Measurements from ENCODE around the gene KCNE2. TPM values are rescaled to one million over a fixed set of nuclear protein-coding genes. Genes with fewer than 3 reads are reported as not detected.
"Not testable (repeated sequence)": the region's sequence is repeated elsewhere in the genome, so short reads cannot be mapped to it uniquely, and the experiment has no call there.

The KCNE2 gene
- total RNA-seq, 1 experiment from 2014 or later: not detected

GRCh38 chr21:34351786-34352241, 12.0 kb upstream of the KCNE2 start:
- in situ Hi-C loops (cut with HindIII; ENCODE audit: low sequenced_read_pairs): no loop called here
- DNase-seq (ENCODE audit: low spot score): peak; percentile 74

GRCh38 chr21:34352556-34352955, 11.2 kb upstream of the KCNE2 start:
- no peak for DNase-seq (ENCODE audit: low spot score)
- in situ Hi-C loops (cut with HindIII; ENCODE audit: low sequenced_read_pairs): no loop called here

- DNase-seq (ENCODE audit: low spot score): no peak
- in situ Hi-C loops (cut with HindIII; ENCODE audit: low sequenced_read_pairs): no loop called here
These were observed 10.6 kb upstream of the KCNE2 start for GRCh38 chr21:34353182-34353581.

- DNase-seq (ENCODE audit: low spot score): no peak
- in situ Hi-C loops (cut with HindIII; ENCODE audit: low sequenced_read_pairs): no loop called here
These were observed 9.0 kb upstream of the KCNE2 start for GRCh38 chr21:34354836-34355235.

- DNase-seq (ENCODE audit: low spot score): no peak
- in situ Hi-C loops (cut with HindIII; ENCODE audit: low sequenced_read_pairs): no loop called here
These were observed 8.2 kb upstream of the KCNE2 start for GRCh38 chr21:34355570-34355969.

GRCh38 chr21:34357889-34358288, 5.9 kb upstream of the KCNE2 start:
- in situ Hi-C loops (cut with HindIII; ENCODE audit: low sequenced_read_pairs): no loop called here
- DNase-seq (ENCODE audit: low spot score): no peak

GRCh38 chr21:34358866-34359265, 4.9 kb upstream of the KCNE2 start:
- in situ Hi-C loops (cut with HindIII; ENCODE audit: low sequenced_read_pairs): no loop called here
- DNase-seq (ENCODE audit: low spot score): no peak

- in situ Hi-C loops (cut with HindIII; ENCODE audit: low sequenced_read_pairs): no loop called here
- DNase-seq (ENCODE audit: low spot score): no peak
These were observed 3.1 kb upstream of the KCNE2 start for GRCh38 chr21:34360488-34361241.

GRCh38 chr21:34362136-34362444, 1.7 kb upstream of the KCNE2 start:
- in situ Hi-C loops (cut with HindIII; ENCODE audit: low sequenced_read_pairs): no loop called here
- DNase-seq (ENCODE audit: low spot score): no peak

- no peak for DNase-seq (ENCODE audit: low spot score)
- in situ Hi-C loops (cut with HindIII; ENCODE audit: low sequenced_read_pairs): no loop called here
These were observed 1.1 kb upstream of the KCNE2 start for GRCh38 chr21:34362670-34363069.

GRCh38 chr21:34364921-34365320, 1.1 kb downstream of the KCNE2 start:
- in situ Hi-C loops (cut with HindIII; ENCODE audit: low sequenced_read_pairs): no loop called here
- DNase-seq (ENCODE audit: low spot score): no peak

- in situ Hi-C loops (cut with HindIII; ENCODE audit: low sequenced_read_pairs): no loop called here
- DNase-seq (ENCODE audit: low spot score): no peak
These were observed 2.0 kb downstream of the KCNE2 start for GRCh38 chr21:34365809-34366208.

GRCh38 chr21:34367320-34367935, 3.6 kb downstream of the KCNE2 start:
- in situ Hi-C loops (cut with HindIII; ENCODE audit: low sequenced_read_pairs): no loop called here
- DNase-seq (ENCODE audit: low spot score): peak; percentile 50

- in situ Hi-C loops (cut with HindIII; ENCODE audit: low sequenced_read_pairs): no loop called here
- DNase-seq (ENCODE audit: low spot score): no peak
These were observed 5.9 kb downstream of the KCNE2 start for GRCh38 chr21:34369741-34370140.

- DNase-seq (ENCODE audit: low spot score): no peak
- in situ Hi-C loops (cut with HindIII; ENCODE audit: low sequenced_read_pairs): no loop called here
These were observed 8.5 kb downstream of the KCNE2 start for GRCh38 chr21:34372321-34372720.

- DNase-seq (ENCODE audit: low spot score); in situ Hi-C loops (cut with HindIII; ENCODE audit: low sequenced_read_pairs): not testable (repeated sequence)
These were observed 10.7 kb downstream of the KCNE2 start for GRCh38 chr21:34374462-34374861.

- DNase-seq (ENCODE audit: low spot score); in situ Hi-C loops (cut with HindIII; ENCODE audit: low sequenced_read_pairs): not testable (repeated sequence)
These were observed 11.3 kb downstream of the KCNE2 start, which contains the start of gene SMIM11 for GRCh38 chr21:34374940-34375618. Gene SMIM11, plus strand, starts transcription at chr21:34375507. Its CDS starts 3,998 bp downstream, at chr21:34379505.

- in situ Hi-C loops (cut with HindIII; ENCODE audit: low sequenced_read_pairs); DNase-seq (ENCODE audit: low spot score): not testable (repeated sequence)
These were observed 11.8 kb downstream of the KCNE2 start for GRCh38 chr21:34375619-34375972.

GRCh38 chr21:34383138-34383537, 19.3 kb downstream of the KCNE2 start:
- in situ Hi-C loops (cut with HindIII; ENCODE audit: low sequenced_read_pairs); DNase-seq (ENCODE audit: low spot score): not testable (repeated sequence)

- DNase-seq (ENCODE audit: low spot score); in situ Hi-C loops (cut with HindIII; ENCODE audit: low sequenced_read_pairs): not testable (repeated sequence)
These were observed 20.1 kb downstream of the KCNE2 start for GRCh38 chr21:34383724-34384415.
